ENCODE results near the gene ADPRH.

ADPRH gene

GRCh38 chr3:119613872-119614271 is 34.6 kb downstream of the ADPRH start:
- Histone ChIP-seq H3K4me3 (no peak overlapping the region), H3K9me3 (no peaks in the 10 kb centered on the region), H3K4me1 (peaks cover 1% of the 10 kb centered on the region), H3K36me3 (replicated peaks) (no peaks in the 10 kb centered on the region), H3K27me3 (ENCODE audit: low read depth) (no peaks in the 10 kb centered on the region)
- DNase-seq (ENCODE audit: low spot score in 2 of 2) = no peak
- in situ Hi-C loops (cut with MboI; ENCODE audit: low sequenced_read_pairs) = no loop called here

DNA sequence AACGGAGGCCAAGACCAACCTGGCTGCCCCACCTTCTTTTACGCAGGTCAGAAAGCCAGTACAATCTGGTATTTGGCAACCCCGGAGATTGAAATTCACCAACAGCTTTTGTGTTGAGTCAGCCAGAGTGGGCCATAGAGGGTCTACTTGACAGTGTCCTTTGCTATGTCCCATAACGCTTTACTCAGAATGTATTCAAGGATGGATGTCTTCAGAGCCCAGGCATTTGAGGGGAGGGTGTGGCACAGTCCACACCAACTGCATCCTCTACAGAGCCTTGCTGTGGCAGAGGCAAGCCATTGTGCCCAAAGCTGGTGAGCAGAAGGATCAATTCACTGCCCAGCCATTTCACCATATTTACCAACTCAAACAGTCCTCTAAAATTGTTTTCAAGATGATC is 36.8 kb downstream of the ADPRH start:
- Histone ChIP-seq H3K27me3 (ENCODE audit: low read depth) (no peaks in the 10 kb centered on the region), H3K36me3 (replicated peaks) (no peaks in the 10 kb centered on the region), H3K9me3 (no peaks in the 10 kb centered on the region), H3K4me1 (no peaks in the 10 kb centered on the region), H3K4me3 (no peak overlapping the region)
- DNase-seq (ENCODE audit: low spot score in 2 of 2) = no peak
- in situ Hi-C loops (cut with MboI; ENCODE audit: low sequenced_read_pairs) = no loop called here

DNA sequence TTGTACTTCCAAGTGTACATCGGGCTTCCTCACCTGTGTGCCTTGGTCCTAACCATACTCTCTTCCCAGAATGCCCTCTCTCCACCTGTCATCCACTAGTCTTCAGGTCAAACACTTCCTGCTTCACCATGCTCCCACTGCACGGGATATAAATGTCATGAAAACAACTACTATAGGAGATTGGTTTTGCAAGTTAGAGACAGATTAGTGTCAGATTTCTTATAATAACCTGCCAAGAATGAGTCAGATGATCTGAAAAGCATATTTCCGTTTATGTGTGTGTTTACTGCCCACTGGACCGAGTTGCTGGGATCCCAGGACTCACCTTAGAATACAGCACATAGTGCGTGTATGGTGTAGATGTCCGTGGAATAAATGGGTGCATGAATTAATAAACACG is 39.8 kb downstream of the ADPRH start:
- in situ Hi-C loops (cut with MboI; ENCODE audit: low sequenced_read_pairs) = no loop called here
- no peaks in the 10 kb centered on the region for H3K27me3 ChIP-seq (ENCODE audit: low read depth)
- H3K9me3 ChIP-seq = no peaks in the 10 kb centered on the region
- H3K4me1 ChIP-seq = no peaks in the 10 kb centered on the region
- DNase-seq (ENCODE audit: low spot score in 2 of 2) = no peak
- H3K4me3 ChIP-seq = no peak overlapping the region
- no peaks in the 10 kb centered on the region for H3K36me3 ChIP-seq (replicated peaks)

DNA sequence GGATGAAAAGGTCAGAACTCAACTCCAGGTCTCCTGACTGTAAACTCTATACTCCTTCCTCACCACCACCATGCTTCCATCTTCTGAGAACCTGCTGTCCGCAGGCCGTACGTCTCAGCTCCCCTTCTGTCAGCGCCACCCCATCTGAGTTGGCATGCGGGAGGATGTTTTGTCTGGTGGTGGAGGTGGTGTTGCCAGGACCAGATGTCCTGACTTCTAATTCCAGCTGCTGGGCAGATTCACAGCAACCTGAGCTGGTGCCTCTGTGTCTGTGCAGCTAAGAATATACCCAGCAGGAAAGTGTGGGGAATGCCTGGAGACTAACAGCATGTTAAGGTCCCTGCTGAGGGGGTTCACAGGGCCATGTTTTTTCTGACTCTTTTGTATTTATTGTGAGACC is 41.6 kb downstream of the ADPRH start:
- Histone ChIP-seq H3K4me3 (no peak overlapping the region), H3K36me3 (replicated peaks) (no peaks in the 10 kb centered on the region), H3K4me1 (no peaks in the 10 kb centered on the region), H3K27me3 (ENCODE audit: low read depth) (no peaks in the 10 kb centered on the region), H3K9me3 (no peaks in the 10 kb centered on the region)
- DNase-seq (ENCODE audit: low spot score in 2 of 2) = no peak
- in situ Hi-C loops (cut with MboI; ENCODE audit: low sequenced_read_pairs) = no loop called here

DNA sequence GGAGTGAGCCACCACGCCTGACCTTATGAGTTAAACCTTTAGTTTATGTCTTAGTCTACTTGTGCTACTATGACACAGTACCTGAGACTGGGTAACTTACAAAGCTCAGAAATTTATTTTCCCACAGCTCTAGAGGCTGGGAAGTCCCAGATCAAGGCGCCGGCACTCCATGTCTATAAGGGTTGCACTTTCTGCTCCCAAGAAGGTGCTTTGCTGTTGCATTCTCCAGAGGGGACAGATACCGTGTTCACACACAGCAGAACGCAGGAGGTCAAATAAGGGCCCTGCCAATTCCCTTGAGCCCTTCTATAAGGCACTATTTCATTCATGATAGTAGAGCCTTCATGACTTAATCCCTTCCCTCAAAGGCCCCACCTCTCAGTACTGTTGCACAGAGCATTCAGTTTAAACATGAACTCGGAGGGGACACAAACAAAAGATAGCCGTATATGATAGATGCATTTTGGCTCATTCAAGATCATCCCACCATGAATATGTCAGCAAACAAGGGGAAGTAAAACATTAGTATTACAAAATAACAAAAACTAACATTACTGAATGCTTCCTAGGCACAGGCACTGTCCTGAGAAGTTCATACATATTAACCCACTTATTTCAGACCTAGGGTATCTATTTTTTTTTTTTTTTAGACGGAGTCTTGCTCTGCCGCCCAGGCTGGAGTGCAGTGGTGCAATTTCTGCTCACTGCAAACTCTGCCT is 44.9 kb downstream of the ADPRH start:
- in situ Hi-C loops (cut with MboI; ENCODE audit: low sequenced_read_pairs) = no loop called here
- H3K4me3 ChIP-seq = no peak overlapping the region
- no peak for DNase-seq (ENCODE audit: low spot score in 2 of 2)
- H3K9me3 ChIP-seq = no peaks in the 10 kb centered on the region
- H3K36me3 ChIP-seq (replicated peaks) = no peaks in the 10 kb centered on the region
- no peaks in the 10 kb centered on the region for H3K27me3 ChIP-seq (ENCODE audit: low read depth)
- H3K4me1 ChIP-seq = no peaks in the 10 kb centered on the region

- no peaks in the 10 kb centered on the region for H3K9me3 ChIP-seq
- no peaks in the 10 kb centered on the region for H3K4me1 ChIP-seq
- H3K4me3 ChIP-seq = no peak overlapping the region
- H3K36me3 ChIP-seq (replicated peaks) = no peaks in the 10 kb centered on the region
- H3K27me3 ChIP-seq (ENCODE audit: low read depth) = no peaks in the 10 kb centered on the region
- in situ Hi-C loops (cut with MboI; ENCODE audit: low sequenced_read_pairs) = no loop called here
- no peak for DNase-seq (ENCODE audit: low spot score in 2 of 2)
These were observed 46.3 kb downstream of the ADPRH start for GRCh38 chr3:119625451-119626153.

GRCh38 chr3:119626196-119626595 is 46.9 kb downstream of the ADPRH start:
- DNase-seq (ENCODE audit: low spot score in 2 of 2) = no peak
- Histone ChIP-seq H3K36me3 (replicated peaks) (no peaks in the 10 kb centered on the region), H3K4me1 (no peaks in the 10 kb centered on the region), H3K27me3 (ENCODE audit: low read depth) (no peaks in the 10 kb centered on the region), H3K4me3 (no peak overlapping the region), H3K9me3 (no peaks in the 10 kb centered on the region)
- in situ Hi-C loops (cut with MboI; ENCODE audit: low sequenced_read_pairs) = no loop called here

DNA sequence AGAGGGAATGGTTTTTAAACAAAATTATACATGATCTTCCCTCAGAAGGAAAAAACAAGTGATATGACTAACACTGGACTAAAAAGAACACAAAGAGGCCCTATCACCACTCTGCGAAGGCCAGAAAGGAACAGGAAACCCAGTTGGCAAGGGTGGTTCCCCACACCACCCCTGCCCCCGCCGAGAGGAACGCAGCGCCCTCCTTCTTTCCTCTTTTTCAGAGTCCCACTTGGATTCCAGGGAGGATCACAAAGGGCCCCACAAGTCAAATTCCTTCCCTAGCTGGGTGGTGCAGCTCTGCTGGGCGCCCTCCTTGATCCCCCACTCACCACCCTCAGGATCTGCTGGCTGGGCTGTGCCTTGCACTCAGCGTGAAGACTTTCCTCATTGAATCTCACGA is 48.2 kb downstream of the ADPRH start:
- no peaks in the 10 kb centered on the region for H3K9me3 ChIP-seq
- no peaks in the 10 kb centered on the region for H3K36me3 ChIP-seq (replicated peaks)
- no peak for DNase-seq (ENCODE audit: low spot score in 2 of 2)
- no peaks in the 10 kb centered on the region for H3K27me3 ChIP-seq (ENCODE audit: low read depth)
- in situ Hi-C loops (cut with MboI; ENCODE audit: low sequenced_read_pairs) = no loop called here
- H3K4me1 ChIP-seq = no peaks in the 10 kb centered on the region
- H3K4me3 ChIP-seq = no peak overlapping the region

DNA sequence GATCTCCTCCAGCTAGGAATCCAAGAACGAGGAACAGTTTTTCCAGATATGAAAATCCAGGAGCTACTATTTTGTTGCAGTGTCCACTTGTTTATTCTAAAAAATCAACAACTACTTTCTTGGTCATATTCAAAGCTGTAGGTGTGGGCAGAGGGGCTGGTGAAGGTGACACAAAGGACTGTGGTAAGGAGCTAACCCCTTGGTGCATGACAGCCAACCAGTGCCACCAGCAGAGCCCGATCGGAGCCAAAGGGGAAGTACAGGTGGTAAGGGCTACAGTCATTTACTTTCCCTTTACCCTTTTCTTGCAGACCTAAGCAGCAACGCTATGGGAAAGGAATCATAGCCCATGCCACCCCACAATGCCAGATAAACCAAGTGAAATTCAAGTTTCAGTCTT is 49.1 kb downstream of the ADPRH start:
- Histone ChIP-seq H3K36me3 (replicated peaks) (no peaks in the 10 kb centered on the region), H3K4me1 (no peaks in the 10 kb centered on the region), H3K27me3 (ENCODE audit: low read depth) (no peaks in the 10 kb centered on the region), H3K4me3 (no peak overlapping the region), H3K9me3 (no peaks in the 10 kb centered on the region)
- no peak for DNase-seq (ENCODE audit: low spot score in 2 of 2)
- in situ Hi-C loops (cut with MboI; ENCODE audit: low sequenced_read_pairs) = no loop called here

DNA sequence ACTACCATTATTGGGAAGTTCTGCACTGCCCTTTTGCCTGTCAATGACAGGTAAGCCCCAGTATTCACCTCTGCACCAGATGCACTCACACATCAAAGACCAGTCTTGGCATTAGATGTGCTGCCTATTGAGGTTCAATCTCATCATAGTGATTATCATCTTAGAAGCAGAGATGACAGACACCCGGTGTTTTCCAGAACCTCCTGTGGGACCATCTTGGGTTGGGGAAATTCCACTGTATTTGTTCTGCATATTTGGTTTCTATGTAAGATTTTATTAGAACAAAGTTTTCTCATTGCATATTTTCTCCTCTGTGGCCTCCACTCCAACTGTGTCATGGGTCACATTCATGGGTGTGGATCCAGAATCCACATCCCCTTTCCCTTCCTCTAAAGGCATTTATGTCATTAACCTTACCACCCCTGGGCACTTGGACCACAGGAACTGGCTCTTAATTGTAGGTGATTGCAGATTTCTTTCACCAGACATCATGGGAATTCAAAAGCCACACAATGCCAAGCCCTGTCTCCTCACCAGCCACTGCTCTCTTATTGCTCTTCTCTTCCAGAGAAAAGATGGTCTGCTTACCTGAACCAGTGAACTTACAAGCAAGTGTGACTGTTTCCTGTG is 49.6 kb downstream of the ADPRH start:
- H3K4me1 ChIP-seq = no peaks in the 10 kb centered on the region
- in situ Hi-C loops (cut with MboI; ENCODE audit: low sequenced_read_pairs) = no loop called here
- no peak overlapping the region for H3K4me3 ChIP-seq
- H3K9me3 ChIP-seq = no peaks in the 10 kb centered on the region
- no peak for DNase-seq (ENCODE audit: low spot score in 2 of 2)
- H3K36me3 ChIP-seq (replicated peaks) = no peaks in the 10 kb centered on the region
- no peaks in the 10 kb centered on the region for H3K27me3 ChIP-seq (ENCODE audit: low read depth)

GRCh38 chr3:119630128-119630879 is 51.0 kb downstream of the ADPRH start:
- no peak overlapping the region for H3K4me3 ChIP-seq
- in situ Hi-C loops (cut with MboI; ENCODE audit: low sequenced_read_pairs) = no loop called here

GRCh38 chr3:119630880-119631329 is 51.6 kb downstream of the ADPRH start:
- H3K4me1 ChIP-seq = no peaks in the 10 kb centered on the region
- H3K36me3 ChIP-seq (replicated peaks) = no peaks in the 10 kb centered on the region
- H3K27me3 ChIP-seq (ENCODE audit: low read depth) = no peaks in the 10 kb centered on the region
- no peak overlapping the region for H3K4me3 ChIP-seq
- DNase-seq (ENCODE audit: low spot score in 2 of 2) = no peak
- no peaks in the 10 kb centered on the region for H3K9me3 ChIP-seq
- in situ Hi-C loops (cut with MboI; ENCODE audit: low sequenced_read_pairs) = no loop called here

More at GRCh38 chr3:119630128-119630879, 51.0 kb downstream of the ADPRH start:
- H3K9me3 ChIP-seq = no peaks in the 10 kb centered on the region
- DNase-seq (ENCODE audit: low spot score in 2 of 2) = no peak
- H3K4me1 ChIP-seq = no peaks in the 10 kb centered on the region
- H3K27me3 ChIP-seq (ENCODE audit: low read depth) = no peaks in the 10 kb centered on the region
- H3K36me3 ChIP-seq (replicated peaks) = no peaks in the 10 kb centered on the region

DNA sequence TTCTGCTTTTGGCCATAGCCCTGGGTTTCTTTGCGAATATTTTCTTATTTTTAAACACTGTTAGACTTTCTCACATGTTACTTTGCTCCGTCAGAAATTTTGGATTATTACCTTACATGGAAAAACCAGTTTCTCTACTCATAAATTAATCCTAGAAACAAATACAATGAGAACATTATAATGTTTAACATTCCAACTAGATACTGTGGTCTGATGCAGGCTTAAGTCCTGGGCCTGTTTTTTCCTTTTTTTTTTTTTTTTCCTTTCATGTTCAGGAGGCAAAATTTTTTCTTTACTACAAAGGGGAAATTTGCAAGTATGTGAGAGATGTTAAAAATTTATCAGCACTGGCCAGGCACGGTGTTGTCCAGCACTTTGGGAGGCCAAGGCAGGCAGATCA is 52.2 kb downstream of the ADPRH start:
- Histone ChIP-seq H3K4me3 (no peak overlapping the region), H3K4me1 (peaks cover under 1% of the 10 kb centered on the region; the same call in 1 of the 2 replicates), H3K27me3 (ENCODE audit: low read depth) (no peaks in the 10 kb centered on the region), H3K9me3 (no peaks in the 10 kb centered on the region), H3K36me3 (replicated peaks) (no peaks in the 10 kb centered on the region)
- no peak for DNase-seq (ENCODE audit: low spot score in 2 of 2)
- in situ Hi-C loops (cut with MboI; ENCODE audit: low sequenced_read_pairs) = no loop called here

- in situ Hi-C loops (cut with MboI; ENCODE audit: low sequenced_read_pairs) = no loop called here
- H3K27me3 ChIP-seq (ENCODE audit: low read depth) = no peaks in the 10 kb centered on the region
- peaks cover 6% of the 10 kb centered on the region for H3K4me1 ChIP-seq
- H3K36me3 ChIP-seq (replicated peaks) = no peaks in the 10 kb centered on the region
- no peak for DNase-seq (ENCODE audit: low spot score in 2 of 2)
- no peak overlapping the region for H3K4me3 ChIP-seq
- H3K9me3 ChIP-seq = no peaks in the 10 kb centered on the region
These were observed 52.9 kb downstream of the ADPRH start for GRCh38 chr3:119632216-119632615.
